ENCODE measurements around the gene NTNG1.
"Not testable (repeated sequence)": the region's sequence is repeated elsewhere in the genome, so short reads cannot be mapped to it uniquely, and the experiment has no call there.

The NTNG1 gene

DNA sequence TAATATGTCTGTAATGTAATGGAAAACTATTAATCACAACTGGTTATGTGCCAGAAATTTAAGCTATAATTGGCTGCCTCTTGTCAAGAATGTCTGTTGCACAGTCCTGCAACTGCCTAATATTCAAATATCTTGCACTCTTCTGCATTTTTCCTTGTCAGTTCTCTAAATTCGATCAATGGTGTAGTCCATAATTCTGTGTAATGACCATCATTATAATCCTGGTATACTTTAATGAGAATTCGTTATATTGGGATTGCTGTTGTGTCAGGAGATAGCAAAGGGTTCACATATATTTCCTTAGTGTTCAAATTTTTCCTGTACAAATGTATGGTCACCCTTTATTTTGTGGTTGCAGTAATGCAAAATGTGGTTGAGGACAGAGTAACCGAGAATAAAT is 4.8 kb downstream of the NTNG1 start:
- no peak for DNase-seq

GRCh38 chr1:107147843-107148242 is 7.0 kb downstream of the NTNG1 start:
- DNase-seq: no peak

DNA sequence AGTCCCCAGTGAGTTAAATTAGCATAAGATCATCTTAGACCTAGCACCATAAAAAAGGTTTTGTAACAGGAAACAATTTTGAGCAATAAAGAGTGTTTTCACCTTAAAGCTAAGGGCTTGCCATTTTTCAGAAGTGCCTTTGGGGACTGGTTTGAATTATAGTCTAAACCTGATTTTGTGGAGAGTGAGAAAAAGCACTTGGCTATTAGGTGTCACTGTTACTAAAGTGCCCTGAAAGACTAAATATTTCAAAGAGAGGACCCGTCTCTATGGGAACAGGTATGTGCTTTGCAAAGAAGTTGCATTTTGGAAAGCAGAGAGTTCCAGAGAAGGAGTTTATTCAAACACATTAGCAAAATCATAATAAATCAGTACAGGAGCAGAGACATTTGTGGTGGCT is 9.1 kb downstream of the NTNG1 start:
- no peak for DNase-seq

- DNase-seq: no peak
These were observed 10.5 kb downstream of the NTNG1 start for GRCh38 chr1:107151295-107151694.

- DNase-seq: no peak
These were observed 11.6 kb downstream of the NTNG1 start for GRCh38 chr1:107152395-107152794.

DNA sequence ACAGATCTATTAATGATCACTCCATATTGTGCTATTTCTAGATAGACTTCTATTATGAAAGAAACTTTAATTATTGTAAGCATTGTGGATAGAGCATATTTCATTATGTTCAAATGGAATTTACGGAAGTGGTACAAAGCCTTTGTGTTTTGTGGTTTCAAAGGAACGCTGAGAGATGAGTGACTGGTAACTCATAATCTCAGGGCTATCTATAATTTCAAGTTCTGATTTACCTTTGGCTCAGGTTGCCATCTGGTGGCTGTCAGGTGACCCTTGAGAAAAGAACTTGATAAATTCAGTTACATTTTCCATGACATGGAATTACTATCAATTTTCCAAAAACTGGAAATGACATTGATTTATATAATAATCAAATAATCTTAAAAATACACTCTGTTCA is 12.2 kb downstream of the NTNG1 start:
- no peak for DNase-seq

- DNase-seq: no peak
These were observed 17.7 kb downstream of the NTNG1 start for GRCh38 chr1:107158496-107158895.

DNA sequence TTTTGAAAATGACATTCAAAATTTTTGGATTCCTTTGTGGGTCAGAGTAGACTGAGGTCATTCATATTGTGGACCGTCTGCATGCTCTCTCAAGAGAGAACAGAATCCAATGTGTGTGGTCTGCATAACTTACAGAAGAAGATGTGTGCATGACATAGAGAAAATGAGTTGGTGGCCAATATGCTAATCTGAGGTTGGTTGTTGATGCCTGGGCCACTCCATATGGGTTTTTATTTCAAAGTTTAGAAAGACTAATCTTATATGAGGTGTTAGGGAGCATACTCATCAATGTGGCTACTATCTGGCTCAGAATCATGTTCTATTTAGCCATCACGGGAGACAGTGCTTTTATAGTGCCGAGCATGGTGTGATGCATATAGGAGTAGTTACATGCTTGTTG is 18.2 kb downstream of the NTNG1 start:
- DNase-seq: no peak

DNA sequence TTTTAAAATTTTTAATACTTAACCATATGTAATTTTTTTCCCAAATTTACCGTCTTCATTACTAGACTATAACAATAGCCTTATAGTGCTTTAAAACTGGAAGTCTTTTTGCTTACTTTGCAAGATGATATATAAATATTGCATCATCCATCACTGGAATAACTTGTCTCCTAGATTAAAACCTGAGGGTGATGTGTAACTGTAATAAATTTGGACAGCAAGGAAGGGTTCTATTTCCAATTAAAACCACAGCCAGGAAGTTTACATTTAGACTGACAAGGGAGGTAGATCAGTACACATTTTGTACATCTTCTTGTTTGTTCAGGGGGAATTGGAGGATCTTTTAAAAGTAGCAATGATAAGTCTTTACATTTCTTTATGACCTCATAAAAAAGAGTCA is 21.9 kb downstream of the NTNG1 start:
- DNase-seq: no peak

- DNase-seq: not testable (repeated sequence)
These were observed 24.1 kb downstream of the NTNG1 start for GRCh38 chr1:107164901-107165300.

- no peak for DNase-seq
These were observed 28.8 kb downstream of the NTNG1 start for GRCh38 chr1:107169615-107170014.

DNA sequence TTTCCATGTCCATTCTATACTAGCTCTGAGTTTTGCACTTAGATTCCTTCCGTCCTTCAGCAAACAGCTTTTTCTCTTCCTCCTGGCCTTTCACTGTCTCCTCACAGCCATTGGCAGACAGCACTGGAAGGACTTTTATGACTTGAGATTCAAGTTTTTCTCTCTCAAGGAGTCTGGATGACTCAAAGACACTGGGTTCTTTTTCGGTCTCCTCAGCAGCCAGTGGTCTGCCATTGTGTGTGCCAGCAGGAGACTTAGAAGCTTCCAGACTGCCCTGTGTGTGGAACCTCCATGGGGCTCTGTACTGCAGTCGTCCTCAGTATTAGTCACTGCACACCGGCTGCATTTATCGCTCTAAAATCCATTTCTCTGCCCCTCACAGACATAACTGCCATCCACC is 30.5 kb downstream of the NTNG1 start:
- DNase-seq: no peak

GRCh38 chr1:107172450-107173170 is 31.8 kb downstream of the NTNG1 start:
- DNase-seq: no peak

DNA sequence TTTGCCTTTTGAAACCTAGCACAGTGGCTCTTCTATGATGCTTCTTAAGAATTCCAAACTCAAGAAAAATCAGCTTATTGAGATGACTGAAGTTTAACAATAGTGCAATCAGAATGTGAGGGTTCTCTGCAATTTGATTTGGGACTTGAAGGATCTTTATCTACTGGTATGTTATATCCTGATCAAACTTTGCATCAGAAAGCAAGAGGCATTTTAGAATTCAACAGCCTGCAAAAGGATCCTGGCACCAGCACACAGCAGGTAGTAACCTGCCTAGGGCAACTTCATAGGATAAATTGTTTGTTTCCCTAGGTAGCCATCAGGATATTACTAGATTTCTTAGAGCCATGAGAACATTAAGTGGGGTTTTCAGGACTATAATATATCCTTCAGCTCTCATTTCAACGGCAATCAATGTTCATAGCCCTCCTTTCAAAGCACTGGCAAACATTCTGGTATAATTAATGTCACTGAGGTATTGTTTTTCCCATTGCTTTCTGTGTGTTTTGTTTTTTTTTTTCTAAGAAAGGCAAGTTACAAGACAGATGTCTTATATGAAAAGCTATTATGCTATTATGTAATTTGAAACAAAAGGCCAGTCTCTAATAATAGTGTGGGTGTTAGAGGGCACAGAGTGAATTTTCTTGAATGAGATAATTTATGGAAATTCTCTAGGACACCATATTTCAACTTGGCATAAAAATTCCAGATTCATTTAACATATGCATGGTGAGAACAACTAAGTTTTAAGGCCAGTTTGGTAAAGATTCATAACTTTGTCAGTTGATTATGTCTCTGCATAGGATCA is 34.5 kb downstream of the NTNG1 start:
- DNase-seq: no peak

DNA sequence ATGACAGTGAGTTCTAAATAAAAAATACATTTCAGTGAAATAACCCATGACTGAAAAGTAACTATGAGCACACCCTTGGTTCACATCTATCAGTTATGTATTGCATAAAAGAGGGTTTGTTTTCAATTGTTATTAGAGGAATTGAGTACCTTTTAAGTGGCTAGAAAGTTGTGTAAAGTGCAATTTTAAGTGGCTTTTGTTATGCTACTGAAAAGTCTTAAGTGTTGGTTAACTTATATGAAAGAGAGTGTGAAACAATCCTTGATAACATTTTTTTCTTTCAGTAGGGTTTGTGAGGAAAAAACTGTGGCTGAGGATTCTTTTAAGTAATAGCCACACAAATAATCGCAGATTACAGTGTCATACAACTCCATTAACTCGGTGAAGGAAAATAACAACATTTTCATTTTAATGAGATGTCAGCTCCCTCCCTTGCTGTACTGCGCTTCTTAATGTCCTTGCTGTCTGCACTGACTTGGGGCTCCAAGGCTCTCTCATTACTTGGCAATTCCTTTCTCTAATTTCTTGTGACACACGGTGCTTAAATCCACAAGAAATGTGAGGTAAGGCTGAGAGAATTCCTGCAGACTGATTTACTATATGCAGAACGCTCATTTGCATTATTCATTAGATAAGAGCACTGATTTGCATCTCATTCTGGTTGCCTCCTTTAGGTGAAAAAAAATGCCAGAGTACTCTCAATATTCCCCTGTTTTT is 40.6 kb downstream of the NTNG1 start:
- no peak for DNase-seq

DNA sequence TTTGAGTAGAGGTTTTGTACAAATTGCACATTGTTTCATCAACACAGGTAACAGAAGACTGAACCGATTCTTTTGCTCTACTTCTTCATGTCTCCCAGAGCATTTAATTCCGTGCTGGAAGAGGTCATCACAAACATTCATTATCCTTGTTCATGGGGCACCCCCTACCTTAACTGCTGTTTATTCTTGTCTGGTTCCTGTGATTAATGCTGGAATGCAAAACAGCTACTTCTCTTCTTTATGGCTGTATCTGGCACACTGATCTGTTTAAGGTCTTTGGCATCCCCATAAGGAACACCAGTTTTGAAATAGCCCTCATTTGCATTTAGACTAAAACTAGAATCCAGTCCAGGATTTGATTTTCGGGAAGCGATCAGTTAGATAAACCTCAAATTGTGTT is 42.2 kb downstream of the NTNG1 start:
- DNase-seq: no peak

DNA sequence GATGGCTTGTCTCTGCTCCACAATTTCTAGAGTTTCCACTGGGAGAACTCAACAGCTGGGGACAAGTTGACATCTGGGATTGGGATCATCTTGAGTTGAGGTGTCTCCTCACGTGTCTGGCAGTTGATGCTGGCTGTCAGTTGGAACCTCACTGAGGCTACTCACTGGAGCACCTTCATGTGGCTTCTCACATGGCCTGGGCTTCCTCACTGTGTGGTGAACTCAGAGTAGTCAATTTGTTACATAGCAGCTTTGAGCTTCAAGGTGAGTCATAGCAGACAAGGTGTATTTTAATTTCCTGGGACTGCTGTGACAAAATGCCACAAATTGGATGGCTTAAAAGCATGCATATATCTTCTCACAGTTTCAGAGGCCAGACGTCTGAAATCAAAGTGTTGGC is 44.0 kb downstream of the NTNG1 start:
- DNase-seq: no peak

GRCh38 chr1:107187399-107187798 is 46.6 kb downstream of the NTNG1 start:
- no peak for DNase-seq

GRCh38 chr1:107188160-107188559 is 47.3 kb downstream of the NTNG1 start:
- no peak for DNase-seq

DNA sequence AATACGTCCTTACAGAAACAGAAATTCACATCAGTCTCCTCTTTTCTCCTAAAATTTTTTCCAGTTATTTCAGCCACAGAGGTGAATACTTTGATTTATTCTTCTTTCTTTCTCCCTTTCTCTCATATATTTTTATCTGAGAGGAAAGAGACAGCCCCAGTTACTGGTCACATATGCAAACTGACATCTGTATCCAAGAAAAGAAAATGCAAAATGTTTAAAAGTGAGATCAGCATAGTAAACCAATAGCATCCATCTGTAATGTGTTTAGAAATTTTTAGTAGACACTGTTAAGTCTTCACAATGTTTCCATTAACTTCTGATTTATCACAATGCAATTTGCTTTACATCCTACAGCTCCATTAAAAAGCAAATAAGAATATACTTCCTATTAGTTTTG is 53.5 kb downstream of the NTNG1 start:
- DNase-seq: no peak

- DNase-seq: no peak
These were observed 54.6 kb downstream of the NTNG1 start for GRCh38 chr1:107195476-107195875.

DNA sequence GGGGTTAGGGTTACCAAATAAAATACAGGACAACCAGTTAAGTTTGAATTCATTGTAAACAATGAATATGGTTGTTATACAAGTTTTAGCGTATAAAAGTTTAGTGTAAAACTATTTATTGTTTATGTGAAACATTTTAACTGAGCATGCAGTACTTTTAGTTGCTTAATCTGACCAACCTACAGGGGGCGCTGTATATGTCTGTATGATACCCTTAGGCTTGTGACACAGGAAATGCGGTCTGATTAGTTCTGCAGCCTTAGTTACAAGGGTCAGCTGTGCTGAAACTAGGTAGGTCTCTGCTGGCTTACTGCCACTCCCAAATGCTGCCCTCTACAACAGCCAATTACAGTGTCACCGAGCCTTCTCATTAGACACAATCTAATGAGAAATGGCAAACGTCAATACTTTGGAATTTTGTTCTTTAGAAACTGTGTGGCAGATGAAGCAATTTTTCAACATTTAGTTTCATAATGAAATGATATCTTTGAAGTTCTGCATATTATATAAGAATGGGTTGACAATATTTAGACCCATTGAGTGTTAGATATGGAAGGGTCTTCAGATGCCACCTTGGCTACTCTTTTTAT is 56.2 kb downstream of the NTNG1 start:
- DNase-seq: peak; percentile 0 to 8

GRCh38 chr1:107198561-107198960 is 57.7 kb downstream of the NTNG1 start:
- DNase-seq: no peak

GRCh38 chr1:107200631-107201030 is 59.8 kb downstream of the NTNG1 start:
- no peak for DNase-seq

All from activated CD4-positive, alpha-beta T cell treated with anti-CD3 and anti-CD28 coated beads, Interleukin-2, amount 50 U/mL, for 48 hours (primary cell).